Adrenal gland (tissue), 12 donors: ENCODE results near the gene TRIM63. TPM values are rescaled to one million over a fixed set of nuclear protein-coding genes. Genes with fewer than 3 reads are reported as not detected.
"Not testable (repeated sequence)": the region's sequence is repeated elsewhere in the genome, so short reads cannot be mapped to it uniquely, and the experiment has no call there.

Experiments
- DNase-seq, 7 donors: peaks; one replicate each; pipeline ENCODE4 v3.0.0-alpha.2; 2019 to 2020
- H3K27ac ChIP-seq, 5 donors: fragments of 200-600 bp; sonication (generic) in 4 of 5; 1 replicate in 3 of 5; 2 replicates in 2 of 5; pipeline versions ENCODE4 v1.5.1 to v1.8.0; 2016 to 2020; ENCODE audit warnings: mild to moderate bottlenecking in 1 of 5
- H3K27me3 ChIP-seq: fragments of 200-600 bp; 2 replicates; pipeline ENCODE4 v1.8.0; 2021
- H3K36me3 ChIP-seq, 2 donors: fragments of 200-600 bp; replicated peaks in 1 of 2; 1 replicate in 1 of 2; 2 replicates in 1 of 2; pipeline versions ENCODE4 v1.5.1 to v1.8.0; 2018 to 2022
- H3K4me1 ChIP-seq, 2 donors: fragments of 200-600 bp; replicated peaks in 1 of 2; 1 replicate in 1 of 2; 2 replicates in 1 of 2; pipeline versions ENCODE4 v1.5.1 to v1.8.0; 2018 to 2021
- H3K4me3 ChIP-seq, 4 donors: fragments of 200-600 bp; sonication (generic) in 3 of 4; one replicate each; pipeline ENCODE4 v1.5.1; 2016 to 2018
- H3K9me3 ChIP-seq, 3 donors: fragments of 200-600 bp; sonication (generic) in 1 of 3; replicated peaks in 1 of 3; 1 replicate in 2 of 3; 2 replicates in 1 of 3; pipeline versions ENCODE4 v1.5.1 to v1.8.0; 2016 to 2021
- CTCF ChIP-seq, 6 experiments: fragments of 450-650 bp in 4 of 6; fragments of 200-600 bp in 2 of 6; sonication (generic) in 1 of 6; IDR thresholded peaks; 1 replicate in 5 of 6; 2 replicates in 1 of 6; pipeline versions ENCODE4 v1.5.1 to v1.8.0; 2016 to 2021; ENCODE audit warnings: antibody characterized with exemption in 6 of 6, mild to moderate bottlenecking in 2 of 6, moderate library complexity in 1 of 6
- POLR2A ChIP-seq, 2 donors: fragments of 450-650 bp; IDR thresholded peaks; one replicate each; pipeline ENCODE4 v1.6.1; 2017; ENCODE audit warnings: antibody characterized with exemption in 2 of 2, mild to moderate bottlenecking in 2 of 2, moderate library complexity in 1 of 2
- WGBS, 4 donors: extraction: QIAGEN DNeasy Blood & Tissue Kit in 2 of 4; methylation state at CpG; one replicate each; pipeline versions ENCODE4 v1.1.5 to v1.1.7; 2013 to 2017; 5-methylcytosine and 5-hydroxymethylcytosine counted together
- intact Hi-C, 2 donors: fragments of 100-400 bp; cut with DNase I; formaldehyde crosslinking; loops; one replicate each; pipeline versions ENCODE4 v1.14.1 to v1.15.0; 2022 to 2023
- polyA plus RNA-seq, 3 donors: library from polyadenylated mRNA; stranded (reverse); fragments of 200-250 nt in 2 of 3; fragments of 350-450 nt in 1 of 3; fragmentation: Illumina TruSeq in 1 of 3; extraction: RNeasy Lipid Tissue Mini Kit (QIAGEN cat#74804) in 1 of 3; gene quantifications; one replicate each; pipeline ENCODE4 v1.2.3, GENCODE V29; 2013 to 2014
- total RNA-seq, 9 donors: library from RNA; depleted of rRNA in 4 of 9; stranded (reverse); fragments of >200 nt in 4 of 9; fragments of 120-200 nt in 1 of 9; fragmentation: NEBNext Ultra II Directional in 1 of 9; extraction: Animal tissue kit (Norgen Biotek cat#: 25700) in 1 of 9; gene quantifications; one replicate each; pipeline versions ENCODE4 v1.1.0 to v1.2.4, GENCODE V29; 2013 to 2023
- donor health status: healthy with polysubstance abuse.
- donor health status: Bipolar disorder and iron deficiency.
- donor health status: DM: yes; HTN: yes; CAD: no.
- donor health status: DM: no; HTN: no; CAD: no.
- donor health status: DM: no; HTN: no; CAD: no.
- donor health status: DM: yes; HTN: yes; CAD: no.

Gene TRIM63
- total and polyA plus RNA-seq, 12 donors, result 0.06 to 4.6 (median 0.18) TPM; not detected in 7

GRCh38 chr1:26097696-26098095 is 30.3 kb upstream of the TRIM63 start:
- intact Hi-C loops, result no loop called here
- Histone ChIP-seq H3K4me1 (peaks cover 0 to 6% of the 10 kb centered on the region in 2 donors), H3K27ac (no peak overlapping the region), H3K9me3 (no peaks in the 10 kb centered on the region), H3K27me3 (peaks cover 12% of the 10 kb centered on the region), H3K36me3 (no peaks in the 10 kb centered on the region), H3K4me3 (no peak overlapping the region)
- no peak for DNase-seq
- TF ChIP-seq CTCF (IDR thresholded peaks at IDR 0.05) (no peak), POLR2A (IDR thresholded peaks at IDR 0.05) (no peak)

DNA sequence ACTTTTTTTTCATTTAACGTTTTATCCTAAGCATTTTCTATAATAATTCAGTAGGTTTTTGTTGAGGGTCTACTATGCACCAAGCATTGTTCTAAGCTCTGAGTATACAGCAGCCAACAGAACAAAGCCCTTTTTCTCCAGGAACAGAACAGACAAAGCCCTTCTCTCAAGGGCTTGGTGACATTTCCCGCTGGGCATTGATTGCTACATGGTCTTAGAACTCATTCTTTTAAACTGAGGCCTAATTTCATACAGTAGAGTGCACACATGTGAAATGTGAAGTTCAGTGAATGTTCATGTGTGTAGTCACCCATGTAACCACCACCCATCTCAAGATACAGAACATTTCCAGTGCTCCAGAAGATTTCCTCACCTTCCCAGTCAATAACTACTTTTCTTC is 29.0 kb upstream of the TRIM63 start:
- intact Hi-C loops, result no loop called here
- Histone ChIP-seq H3K27me3 (peaks cover 14% of the 10 kb centered on the region), H3K4me3 (no peak overlapping the region), H3K27ac (no peak overlapping the region), H3K36me3 (no peaks in the 10 kb centered on the region), H3K4me1 (peaks cover 0 to 6% of the 10 kb centered on the region in 2 donors), H3K9me3 (no peaks in the 10 kb centered on the region)
- TF ChIP-seq CTCF (IDR thresholded peaks at IDR 0.05), result no peak
- TF ChIP-seq POLR2A (IDR thresholded peaks at IDR 0.05), result no peak
- WGBS, 4 donors, result 75 to 87% (median 84%) methylated on average over 2 of the region's 2 CpGs
- no peak for DNase-seq

DNA sequence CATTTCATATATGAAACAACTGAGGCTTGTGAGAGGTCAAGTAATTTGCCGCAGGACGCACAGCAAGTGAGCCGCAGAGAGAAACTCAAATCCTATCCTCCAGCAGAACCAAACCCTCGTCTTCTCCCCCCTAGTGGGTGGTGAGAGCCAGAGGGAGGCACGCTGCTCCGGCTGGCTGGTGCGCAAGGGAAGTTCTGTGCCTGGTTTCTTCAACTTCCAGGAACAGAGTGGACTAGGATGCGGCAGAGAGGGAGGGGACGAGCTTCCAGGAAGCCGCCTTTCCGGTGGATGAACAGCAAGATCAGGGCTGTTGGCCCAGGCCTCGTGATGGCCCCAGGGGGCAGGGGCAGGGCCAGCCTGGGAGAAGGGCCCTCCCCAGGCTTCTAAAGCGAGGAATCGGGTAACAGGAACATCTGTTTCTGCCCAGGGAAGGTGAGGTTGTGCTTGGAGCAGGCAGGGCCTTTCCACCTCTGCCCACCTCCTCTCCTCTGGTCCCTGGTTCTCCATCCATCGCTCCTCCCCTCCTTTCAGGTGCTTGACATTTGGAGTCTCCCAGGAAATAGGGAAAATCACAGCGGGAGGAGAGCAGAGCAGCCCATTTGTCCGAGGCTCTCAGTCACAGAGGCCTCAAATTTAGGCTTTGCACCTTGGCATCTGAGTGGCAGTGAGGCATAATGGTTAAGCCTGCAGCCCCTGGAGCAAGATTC is 27.4 kb upstream of the TRIM63 start:
- Histone ChIP-seq H3K4me1 (peaks cover 0 to 6% of the 10 kb centered on the region in 2 donors), H3K36me3 (no peaks in the 10 kb centered on the region), H3K27me3 (peaks cover 30% of the 10 kb centered on the region), H3K27ac (peak overlapping the region in 1 of 5 donors; percentile 31), H3K9me3 (no peaks in the 10 kb centered on the region), H3K4me3 (no peak overlapping the region)
- peak in 1 of 6 experiments; percentile 12 for TF ChIP-seq CTCF (IDR thresholded peaks at IDR 0.05)
- TF ChIP-seq POLR2A (IDR thresholded peaks at IDR 0.05), result no peak
- intact Hi-C loops, result no loop called here
- WGBS, 4 donors, result 52 to 55% (median 53%) methylated on average over 11 to 17 of the region's 17 CpGs
- peak in 6 of 7 donors; percentile 22 to 69 (median 45) for DNase-seq

- 19 to 38% (median 36%) methylated on average over 9 to 11 of the region's 11 CpGs for WGBS, 4 donors
- Histone ChIP-seq H3K27me3 (peaks cover 30% of the 10 kb centered on the region), H3K27ac (peak overlapping the region in 1 of 5 donors; percentile 31)
These were observed 26.7 kb upstream of the TRIM63 start for GRCh38 chr1:26094076-26094669.

DNA sequence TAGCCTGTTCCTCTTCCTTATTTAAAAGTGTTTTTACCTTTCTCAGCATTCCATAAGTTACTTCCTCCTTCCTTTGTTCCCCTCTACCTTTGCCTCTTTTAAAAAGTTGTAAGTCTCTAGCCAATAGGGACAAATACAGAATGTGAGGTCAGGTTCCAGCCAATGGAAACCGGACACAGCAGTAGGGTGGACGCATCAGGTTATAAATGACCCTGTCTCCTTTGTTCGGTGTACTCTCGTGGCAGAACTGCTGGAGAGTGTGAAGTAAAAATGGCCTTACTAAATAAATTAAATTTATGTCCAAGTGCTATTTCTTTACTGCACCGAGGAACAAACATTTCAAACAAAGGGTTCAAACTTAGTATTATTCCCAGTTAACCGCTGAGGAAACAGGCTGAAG is 26.1 kb upstream of the TRIM63 start:
- DNase-seq, intact Hi-C loops, H3K36me3 ChIP-seq, H3K9me3 ChIP-seq, H3K4me3 ChIP-seq, H3K4me1 ChIP-seq, H3K27ac ChIP-seq: not testable (repeated sequence)
- H3K27me3 ChIP-seq, result peaks cover 30% of the 10 kb centered on the region
- 20 to 35% (median 26%) methylated on average over 6 of the region's 6 CpGs for WGBS, 4 donors

More at GRCh38 chr1:26094076-26094669, 26.7 kb upstream of the TRIM63 start:
- no peaks in the 10 kb centered on the region for H3K9me3 ChIP-seq
- intact Hi-C loops, result no loop called here
- TF ChIP-seq CTCF (IDR thresholded peaks at IDR 0.05), result no peak
- TF ChIP-seq POLR2A (IDR thresholded peaks at IDR 0.05), result no peak
- H3K4me3 ChIP-seq, result no peak overlapping the region
- H3K4me1 ChIP-seq, result peaks cover 0 to 6% of the 10 kb centered on the region in 2 donors
- H3K36me3 ChIP-seq, result no peaks in the 10 kb centered on the region
- DNase-seq, result no peak
